H9 (cell line): ENCODE measurements around the gene SCUBE1. TPM values are rescaled to one million over a fixed set of nuclear protein-coding genes. Genes with fewer than 3 reads are reported as not detected.

Source experiments
- DNase-seq: peaks from one replicate; pipeline ENCODE4 v3.0.0-alpha.2; 2017
- H2AFZ ChIP-seq: one replicate; pipeline ENCODE4 v1.6.1; 2013; ENCODE audit warnings: mild to moderate bottlenecking, low read length, control low read depth, moderate library complexity
- H2AK5ac ChIP-seq: 2 replicates; pipeline ENCODE4 v1.6.1; 2013; ENCODE audit warnings: low read length, control low read depth, mixed read lengths; ENCODE audit not compliant: insufficient read length
- H2BK120ac ChIP-seq: one replicate; pipeline ENCODE4 v1.6.1; 2013; ENCODE audit warnings: low read depth, mild to moderate bottlenecking, low read length, control low read depth, inconsistent platforms; ENCODE audit not compliant: poor library complexity, severe bottlenecking
- H2BK12ac ChIP-seq: 2 replicates; pipeline ENCODE4 v1.6.1; 2013; ENCODE audit warnings: low read length, control low read depth, mixed read lengths, low read depth; ENCODE audit not compliant: insufficient read length
- H2BK15ac ChIP-seq: 2 replicates; pipeline ENCODE4 v1.6.1; 2013; ENCODE audit warnings: low read depth, low read length, control low read depth
- H2BK20ac ChIP-seq: one replicate; pipeline ENCODE4 v1.6.1; 2013; ENCODE audit warnings: low read depth, mild to moderate bottlenecking, low read length, control low read depth, inconsistent platforms; ENCODE audit not compliant: poor library complexity, severe bottlenecking
- H2BK5ac ChIP-seq: 2 replicates; pipeline ENCODE4 v1.6.1; 2013; ENCODE audit warnings: low read length, control low read depth, mixed read lengths; ENCODE audit not compliant: insufficient read length
- H3K14ac ChIP-seq: 2 replicates; pipeline ENCODE4 v1.6.1; 2013; ENCODE audit warnings: low read length, control low read depth; ENCODE audit not compliant: insufficient read depth
- H3K18ac ChIP-seq: 2 replicates; pipeline ENCODE4 v1.6.1; 2013; ENCODE audit warnings: low read depth, mild to moderate bottlenecking, mixed read lengths, low read length, control low read depth; ENCODE audit not compliant: insufficient read length
- H3K23ac ChIP-seq: 2 replicates; pipeline ENCODE4 v1.6.1; 2013; ENCODE audit warnings: low read length, control low read depth, mixed read lengths, low read depth; ENCODE audit not compliant: insufficient read length
- H3K23me2 ChIP-seq: 2 replicates; pipeline ENCODE4 v1.6.1; 2013; ENCODE audit warnings: low read depth, mild to moderate bottlenecking, mixed read lengths, low read length, control low read depth; ENCODE audit not compliant: insufficient read length, poor library complexity, severe bottlenecking
- H3K27ac ChIP-seq: 2 replicates; pipeline ENCODE4 v1.5.1; 2013; ENCODE audit warnings: low read length, control low read depth, mixed read lengths, low read depth; ENCODE audit not compliant: insufficient read length
- H3K27me3 ChIP-seq: 2 replicates; pipeline ENCODE4 v1.6.1; 2013; ENCODE audit warnings: low read length, control low read depth, inconsistent platforms; ENCODE audit not compliant: insufficient read depth
- H3K4ac ChIP-seq: 2 replicates; pipeline ENCODE4 v1.6.1; 2013; ENCODE audit warnings: low read depth, mild to moderate bottlenecking, control low read depth, inconsistent platforms, low read length, moderate library complexity
- H3K4me1 ChIP-seq: 2 replicates; pipeline ENCODE4 v1.6.1; 2013; ENCODE audit warnings: low read length, control low read depth, inconsistent platforms; ENCODE audit not compliant: insufficient read depth
- H3K4me2 ChIP-seq: 2 replicates; pipeline ENCODE4 v1.6.1; 2013; ENCODE audit warnings: low read length, control low read depth, mixed read lengths; ENCODE audit not compliant: insufficient read length, insufficient read depth
- H3K56ac ChIP-seq: 2 replicates; pipeline ENCODE4 v1.6.1; 2013; ENCODE audit warnings: low read depth, mild to moderate bottlenecking, mixed read lengths, low read length, control low read depth; ENCODE audit not compliant: insufficient read length
- H3K79me1 ChIP-seq: 2 replicates; pipeline ENCODE4 v1.6.1; 2013; ENCODE audit warnings: low read depth, mild to moderate bottlenecking, moderate library complexity, low read length, control low read depth, inconsistent platforms; ENCODE audit not compliant: insufficient read depth, poor library complexity, severe bottlenecking
- H3K79me2 ChIP-seq: 2 replicates; pipeline ENCODE4 v1.6.1; 2013; ENCODE audit warnings: low read length, control low read depth, inconsistent platforms; ENCODE audit not compliant: insufficient read depth
- H3K9ac ChIP-seq: 2 replicates; pipeline ENCODE4 v1.6.1; 2013; ENCODE audit warnings: low read length, control low read depth, mixed read lengths; ENCODE audit not compliant: insufficient read length; ENCODE audit errors: extremely low read depth
- H3K9me3 ChIP-seq: one replicate; pipeline ENCODE4 v1.6.1; 2013; ENCODE audit warnings: low read depth, low read length, inconsistent platforms; ENCODE audit not compliant: control insufficient read depth
- H3T11ph ChIP-seq: one replicate; pipeline ENCODE4 v1.6.1; 2013; ENCODE audit warnings: mild to moderate bottlenecking, low read length, control low read depth, inconsistent platforms
- H4K20me1 ChIP-seq: one replicate; pipeline ENCODE4 v1.6.1; 2013; ENCODE audit not compliant: control insufficient read depth, insufficient read length, insufficient read depth
- H4K5ac ChIP-seq: 2 replicates; pipeline ENCODE4 v1.6.1; 2013; ENCODE audit warnings: low read depth, mild to moderate bottlenecking, mixed read lengths, low read length, control low read depth; ENCODE audit not compliant: insufficient read length
- H4K8ac ChIP-seq: replicated peaks from 2 replicates; pipeline ENCODE4 v1.6.1; 2013; ENCODE audit warnings: low read length, control low read depth, mixed read lengths, low read depth; ENCODE audit not compliant: insufficient read length
- H4K91ac ChIP-seq: 2 replicates; pipeline ENCODE4 v1.6.1; 2013; ENCODE audit warnings: low read depth, mild to moderate bottlenecking, moderate library complexity, mixed read lengths, low read length, control low read depth; ENCODE audit not compliant: insufficient read length
- H3K27ac Mint-ChIP-seq, 3 experiments: 2 replicates in 2 of 3; 3 replicates in 1 of 3; pipeline ENCODE4 v1.8.0; 2020 to 2021; ENCODE audit warnings: mixed read lengths in 3 of 3, mild to moderate bottlenecking in 1 of 3, moderate library complexity in 1 of 3
- H3K27me3 Mint-ChIP-seq: 2 replicates; pipeline ENCODE4 v1.8.0; 2021; ENCODE audit warnings: low read depth, mild to moderate bottlenecking, moderate library complexity, mixed read lengths
- H3K36me3 Mint-ChIP-seq, 3 experiments: 2 replicates in 2 of 3; 3 replicates in 1 of 3; pipeline ENCODE4 v1.8.0; 2020 to 2021; ENCODE audit warnings: low read depth in 3 of 3, mixed read lengths in 3 of 3; ENCODE audit not compliant: insufficient read depth in 1 of 3
- H3K4me1 Mint-ChIP-seq, 2 experiments: 2 replicates each; pipeline ENCODE4 v1.8.0; 2020; ENCODE audit warnings: mixed read lengths in 2 of 2
- H3K4me3 Mint-ChIP-seq, 2 experiments: 2 replicates in 1 of 2; 3 replicates in 1 of 2; pipeline ENCODE4 v1.8.0; 2020 to 2021; ENCODE audit warnings: mild to moderate bottlenecking in 2 of 2, mixed read lengths in 2 of 2, moderate library complexity in 1 of 2
- H3K9me3 Mint-ChIP-seq, 2 experiments: 2 replicates in 1 of 2; 3 replicates in 1 of 2; pipeline ENCODE4 v1.8.0; 2020; ENCODE audit warnings: mild to moderate bottlenecking in 2 of 2, mixed read lengths in 2 of 2, moderate library complexity in 1 of 2
- WGBS: extraction: QIAGEN DNeasy Blood & Tissue Kit; methylation state at CpG from one replicate; pipeline ENCODE4 v1.1.7; 2013; ENCODE audit warnings: missing lambda C conversion rate, low lambda C conversion rate, mixed read lengths; ENCODE audit not compliant: insufficient read length; ENCODE audit errors: extremely low coverage; 5-methylcytosine and 5-hydroxymethylcytosine counted together
- total RNA-seq: library from RNA; stranded (reverse); gene quantifications from 2 replicates; pipeline ENCODE4 v1.2.1, GENCODE V29; 2021
- TF ChIP-seq, protein P1 (sequence below): fragments of 200-600 bp; sonication (generic); conservative IDR thresholded peaks from 3 replicates; pipeline ENCODE4 v1.8.0; 2021; ENCODE audit warnings: antibody characterized with exemption, mild to moderate bottlenecking

The SCUBE1 gene
- total RNA-seq, 1 experiment from 2014 or later = 1.2 TPM

DNA sequence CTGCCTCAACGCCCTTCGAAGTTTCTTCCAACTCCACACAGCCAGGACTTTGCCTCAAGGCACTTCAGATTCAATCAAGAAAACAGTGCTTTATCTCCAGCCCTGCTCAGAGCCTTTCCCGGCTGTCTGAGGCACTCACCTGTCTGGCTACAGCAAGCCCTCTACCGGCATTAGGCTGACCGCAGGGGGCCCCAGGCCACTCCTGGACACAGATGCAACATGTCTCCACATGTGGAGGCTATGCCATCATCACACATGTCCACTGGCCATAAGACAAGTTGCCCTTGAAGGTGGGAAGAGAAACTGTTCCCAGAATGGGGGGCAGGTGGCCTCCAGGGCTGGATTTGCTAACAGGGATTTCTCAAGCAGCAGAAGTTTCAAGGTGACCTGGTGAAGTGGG is 10.0 kb downstream of the SCUBE1 start:
- H4K20me1 ChIP-seq = no peaks in the 10 kb centered on the region
- no peak overlapping the region for H2BK120ac ChIP-seq
- no peak overlapping the region for H3K4ac ChIP-seq
- H4K91ac ChIP-seq = no peak overlapping the region
- H3K18ac ChIP-seq = no peak overlapping the region
- H2BK5ac ChIP-seq = no peak overlapping the region
- H3K14ac ChIP-seq = no peak overlapping the region
- H3K79me1 ChIP-seq = no peaks in the 10 kb centered on the region
- no peak overlapping the region for H3K4me2 ChIP-seq
- no peak overlapping the region for H3K27ac Mint-ChIP-seq
- peaks cover 5% of the 10 kb centered on the region; the same call in 1 of the 2 replicates for H3K27me3 Mint-ChIP-seq
- H3K9me3 ChIP-seq = no peaks in the 10 kb centered on the region
- H3T11ph ChIP-seq = no peak overlapping the region
- H3K9me3 Mint-ChIP-seq = no peaks in the 10 kb centered on the region
- H3K23ac ChIP-seq = no peak overlapping the region
- H3K9ac ChIP-seq = no peak overlapping the region
- no peak overlapping the region for H2AK5ac ChIP-seq
- no peak overlapping the region for H3K56ac ChIP-seq
- H2BK20ac ChIP-seq = no peak overlapping the region
- no peak overlapping the region for H3K4me3 Mint-ChIP-seq
- H4K5ac ChIP-seq = no peak overlapping the region
- H3K23me2 ChIP-seq = no peaks in the 10 kb centered on the region
- H3K36me3 Mint-ChIP-seq = no peaks in the 10 kb centered on the region
- peaks cover 7 to 16% of the 10 kb centered on the region in 2 experiments for H3K4me1 Mint-ChIP-seq
- TF ChIP-seq, protein P1, sequence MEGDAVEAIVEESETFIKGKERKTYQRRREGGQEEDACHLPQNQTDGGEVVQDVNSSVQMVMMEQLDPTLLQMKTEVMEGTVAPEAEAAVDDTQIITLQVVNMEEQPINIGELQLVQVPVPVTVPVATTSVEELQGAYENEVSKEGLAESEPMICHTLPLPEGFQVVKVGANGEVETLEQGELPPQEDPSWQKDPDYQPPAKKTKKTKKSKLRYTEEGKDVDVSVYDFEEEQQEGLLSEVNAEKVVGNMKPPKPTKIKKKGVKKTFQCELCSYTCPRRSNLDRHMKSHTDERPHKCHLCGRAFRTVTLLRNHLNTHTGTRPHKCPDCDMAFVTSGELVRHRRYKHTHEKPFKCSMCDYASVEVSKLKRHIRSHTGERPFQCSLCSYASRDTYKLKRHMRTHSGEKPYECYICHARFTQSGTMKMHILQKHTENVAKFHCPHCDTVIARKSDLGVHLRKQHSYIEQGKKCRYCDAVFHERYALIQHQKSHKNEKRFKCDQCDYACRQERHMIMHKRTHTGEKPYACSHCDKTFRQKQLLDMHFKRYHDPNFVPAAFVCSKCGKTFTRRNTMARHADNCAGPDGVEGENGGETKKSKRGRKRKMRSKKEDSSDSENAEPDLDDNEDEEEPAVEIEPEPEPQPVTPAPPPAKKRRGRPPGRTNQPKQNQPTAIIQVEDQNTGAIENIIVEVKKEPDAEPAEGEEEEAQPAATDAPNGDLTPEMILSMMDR = no peak
- no CpG with 5 or more reads among the region's 5 CpGs for WGBS
- H2BK15ac ChIP-seq = no peak overlapping the region
- no peak overlapping the region for H4K8ac ChIP-seq
- H3K27me3 ChIP-seq = no peaks in the 10 kb centered on the region
- H3K27ac ChIP-seq = no peak overlapping the region
- DNase-seq = no peak
- H3K79me2 ChIP-seq = 0 out of 2 replicates have a peak, but pooled peaks cover 2% of the 10 kb centered on the region
- H3K4me1 ChIP-seq = no peaks in the 10 kb centered on the region; the same call in 1 of the 2 replicates
- H2AFZ ChIP-seq = no peak overlapping the region
- no peak overlapping the region for H2BK12ac ChIP-seq
